Stimulated activated CD8-positive, alpha-beta memory T cell treated with anti-CD3 and anti-CD28 coated beads, Interleukin-15, amount 100 ng/mL, for 48 hours (primary cell): ENCODE results near the gene NOC2L.
"Not testable (repeated sequence)": the region's sequence is repeated elsewhere in the genome, so short reads cannot be mapped to it uniquely, and the experiment has no call there.

ENCODE experiments used
- DNase-seq, 2 donors: peaks; one replicate each; pipeline ENCODE4 v3.0.0-alpha.2; 2020; ENCODE audit warnings: low read depth in 2 of 2

Gene NOC2L

GRCh38 chr1:962381-963300, 3.6 kb upstream of the NOC2L start:
- no peak for DNase-seq

- DNase-seq = no peak
Measured at GRCh38 chr1:961132-961669, 2.1 kb upstream of the NOC2L start.

- DNase-seq = peak; percentile 75 to 76
Measured at GRCh38 chr1:960363-961131, 1.5 kb upstream of the NOC2L start, which contains the start of gene KLHL17. Gene KLHL17 (plus strand): TSS chr1:960584. CDS start chr1:960694, 110 bp downstream.

GRCh38 chr1:959731-960362, 791 bp upstream of the NOC2L start:
- DNase-seq = no peak

GRCh38 chr1:956636-957035, 2.4 kb downstream of the NOC2L start:
- no peak for DNase-seq

DNA sequence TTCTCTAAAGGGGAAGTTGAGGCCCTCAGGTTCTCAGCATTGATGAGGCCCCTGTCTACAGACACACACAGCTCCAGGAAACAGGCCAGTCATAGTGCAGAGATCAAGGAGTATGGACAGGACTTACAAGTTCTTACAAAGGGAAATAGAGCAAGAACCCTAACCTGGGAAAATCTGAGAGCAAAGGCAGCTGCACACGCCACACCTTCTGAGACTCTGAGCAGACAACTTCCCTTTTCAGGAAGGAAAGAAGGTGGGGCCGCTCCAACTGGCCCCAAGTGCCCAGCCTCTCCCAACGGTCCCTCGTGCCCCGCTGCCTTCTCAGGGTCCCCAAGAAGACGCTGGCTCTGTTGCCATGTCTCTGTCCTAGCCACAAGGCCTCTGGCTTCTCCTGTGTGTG, 3.6 kb downstream of the NOC2L start:
- DNase-seq = no peak

DNA sequence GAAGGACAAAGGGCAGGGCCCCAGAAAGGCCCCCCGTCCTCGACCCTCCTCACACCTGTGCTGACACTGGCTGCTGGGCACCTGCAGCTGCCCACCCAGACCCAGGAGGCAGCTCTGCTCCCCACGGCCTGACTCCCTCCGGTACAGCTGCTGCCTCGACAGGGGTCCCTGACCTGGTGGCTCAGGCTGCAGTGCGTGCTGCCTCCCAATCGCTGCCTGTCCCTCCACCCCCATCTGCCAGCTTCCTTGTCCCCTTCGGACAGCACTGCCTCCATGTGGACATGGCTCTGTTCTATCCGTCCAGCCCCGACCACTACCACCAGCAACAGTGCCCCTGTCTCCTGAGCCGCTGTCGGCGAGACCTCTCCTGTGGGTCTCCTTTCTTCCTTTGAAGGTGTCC, 4.1 kb downstream of the NOC2L start:
- DNase-seq = no peak

GRCh38 chr1:953524-954320, 5.3 kb downstream of the NOC2L start:
- DNase-seq = no peak

DNA sequence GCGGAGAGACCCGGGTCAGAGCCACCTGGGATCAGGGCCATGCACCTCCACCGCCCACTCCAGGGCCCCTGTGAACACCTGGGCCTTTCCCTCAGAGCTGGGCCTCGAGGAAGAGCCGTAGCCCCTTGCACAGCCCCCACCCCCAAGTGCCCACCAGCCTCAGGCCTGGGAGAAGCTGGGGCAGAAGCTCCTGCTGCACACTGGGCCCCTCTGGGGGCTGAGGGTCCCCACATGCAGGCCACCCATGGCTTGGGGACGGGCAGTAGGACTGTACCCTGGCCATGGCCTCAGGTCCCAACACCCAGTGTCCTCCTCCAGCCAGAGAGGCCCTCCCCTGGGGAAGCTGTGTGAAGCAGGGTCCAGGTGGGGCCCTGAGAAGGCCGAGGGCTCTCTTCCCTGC, 6.5 kb downstream of the NOC2L start:
- no peak for DNase-seq

- no peak for DNase-seq
Measured at GRCh38 chr1:952201-952600, 6.9 kb downstream of the NOC2L start.

DNA sequence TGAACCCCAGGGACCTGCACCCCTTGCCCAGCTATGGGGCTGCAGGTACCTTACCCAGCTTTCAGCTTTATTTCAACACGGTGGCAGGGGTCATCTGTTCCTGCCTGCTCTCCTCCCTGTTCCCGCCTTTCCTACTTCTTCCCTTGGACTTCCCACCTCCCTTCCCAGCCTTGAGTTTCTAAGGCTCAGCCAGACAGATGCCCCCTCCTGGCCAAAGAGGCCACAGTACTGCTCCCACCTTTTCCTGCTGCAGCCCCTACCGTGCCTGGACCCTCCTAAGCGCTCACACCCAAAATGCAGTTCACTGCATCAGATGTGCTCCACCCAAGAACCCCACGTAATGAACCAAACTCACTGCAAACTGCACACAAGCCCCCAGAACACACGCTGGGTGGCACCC, 7.7 kb downstream of the NOC2L start:
- no peak for DNase-seq

- no peak for DNase-seq
Measured at GRCh38 chr1:950881-951280, 8.2 kb downstream of the NOC2L start.

GRCh38 chr1:950268-950667, 8.8 kb downstream of the NOC2L start:
- no peak for DNase-seq

DNA sequence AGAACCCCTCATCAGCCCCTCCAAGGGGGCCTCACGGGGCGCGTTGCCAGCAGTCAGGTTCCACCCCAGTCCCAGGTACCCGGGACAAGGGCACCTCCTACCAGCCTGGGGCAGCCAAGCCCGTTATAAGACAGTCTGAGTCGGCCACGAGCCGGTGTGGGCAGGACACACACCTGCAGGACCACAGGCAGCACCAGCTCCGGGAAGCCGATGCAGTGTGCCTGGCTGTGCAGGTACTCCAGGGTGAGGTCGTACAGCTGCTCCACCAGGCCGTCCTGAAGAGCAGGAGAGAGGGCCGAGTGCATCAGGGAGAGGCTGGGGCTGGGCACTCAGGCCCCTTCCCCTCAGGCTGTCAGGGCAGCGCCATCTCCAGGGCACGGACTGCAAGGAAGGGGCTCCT, 11.1 kb downstream of the NOC2L start:
- DNase-seq = no peak

DNA sequence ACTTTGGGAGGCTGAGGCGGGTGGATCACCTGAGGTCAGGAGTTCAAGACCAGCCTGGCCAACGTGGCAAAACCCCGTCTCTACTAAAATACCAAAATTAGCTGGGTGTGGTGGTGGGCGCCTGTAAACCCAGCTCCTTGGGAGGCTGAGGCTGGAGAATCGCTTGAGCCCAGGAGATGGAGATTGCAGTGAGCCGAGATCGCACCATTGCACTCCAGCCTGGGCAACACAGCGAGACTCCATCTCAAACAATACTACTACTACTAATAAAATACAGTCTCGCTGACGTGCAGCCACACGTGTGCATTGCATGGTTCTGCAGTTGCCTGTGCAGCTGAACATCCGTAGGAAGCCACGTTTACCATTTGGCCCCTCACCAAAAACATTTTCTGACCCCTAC, 12.2 kb downstream of the NOC2L start:
- not testable (repeated sequence) for DNase-seq

DNA sequence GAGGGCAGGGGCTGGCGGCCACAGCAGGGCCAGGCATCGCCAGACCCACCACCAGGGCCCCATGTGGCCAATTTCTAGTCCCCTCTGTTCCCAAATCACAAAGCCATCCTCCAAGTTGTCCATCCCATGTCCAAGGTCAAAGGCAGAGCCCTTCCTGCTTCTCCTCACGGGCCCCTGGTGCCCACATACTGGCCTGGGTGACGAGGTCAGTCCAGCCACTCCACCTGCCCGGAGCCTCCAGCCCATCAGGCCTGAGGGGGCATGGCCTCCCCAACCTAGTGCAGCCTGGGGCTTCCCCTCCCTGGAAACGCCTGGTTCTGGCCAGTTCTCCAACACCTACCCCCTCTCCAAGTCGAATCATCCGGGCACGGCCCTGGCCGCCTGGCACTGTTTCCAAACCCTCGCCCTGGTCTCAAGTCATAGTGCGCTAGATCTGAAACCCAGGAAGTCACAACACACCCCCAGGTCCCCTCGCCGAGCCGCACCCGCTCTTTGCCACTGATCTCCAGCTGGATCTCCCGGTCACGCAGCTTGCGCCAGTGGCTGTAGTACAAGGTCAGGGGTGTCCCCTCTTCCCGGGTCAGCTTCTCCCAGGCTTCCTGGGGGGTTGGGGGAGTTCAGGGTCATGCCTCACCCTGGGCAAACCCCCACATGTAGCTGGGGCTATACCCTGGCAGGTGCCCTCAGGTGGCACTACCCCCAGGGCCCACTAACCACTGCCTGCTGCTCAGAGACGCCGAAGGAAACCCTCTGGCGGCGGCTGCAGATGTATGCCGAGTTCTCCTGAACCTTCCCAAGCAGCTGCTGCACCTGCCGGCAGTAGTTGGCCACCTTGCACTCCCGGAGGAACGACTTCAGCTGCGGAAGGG, 13.1 kb downstream of the NOC2L start:
- no peak for DNase-seq

GRCh38 chr1:944341-945325, 14.4 kb downstream of the NOC2L start:
- no peak for DNase-seq

- no peak for DNase-seq
Measured at GRCh38 chr1:943545-944340, 15.3 kb downstream of the NOC2L start.
